Activated naive CD8-positive, alpha-beta T cell treated with anti-CD3 and anti-CD28 coated beads for 36 hours (primary cell): Measurements from ENCODE around the gene PLA2G4F. TPM values are rescaled to one million over a fixed set of nuclear protein-coding genes. Genes with fewer than 3 reads are reported as not detected.

Experiments used
- DNase-seq: peaks from one replicate; pipeline ENCODE4 v3.0.0; 2021
- H3K27ac Mint-ChIP-seq: one replicate; pipeline ENCODE4 v1.8.0; 2022; ENCODE audit warnings: mild to moderate bottlenecking, moderate library complexity, mixed read lengths
- H3K27me3 Mint-ChIP-seq: one replicate; pipeline ENCODE4 v1.8.0; 2022; ENCODE audit warnings: mild to moderate bottlenecking, mixed read lengths
- H3K36me3 Mint-ChIP-seq: one replicate; pipeline ENCODE4 v1.8.0; 2021; ENCODE audit warnings: mild to moderate bottlenecking, mixed read lengths
- H3K4me1 Mint-ChIP-seq: one replicate; pipeline ENCODE4 v1.8.0; 2021; ENCODE audit warnings: mixed read lengths
- H3K4me3 Mint-ChIP-seq: one replicate; pipeline ENCODE4 v1.8.0; 2022; ENCODE audit warnings: mild to moderate bottlenecking, moderate library complexity, mixed read lengths
- H3K9me3 Mint-ChIP-seq: one replicate; pipeline ENCODE4 v1.8.0; 2022; ENCODE audit warnings: mixed read lengths
- total RNA-seq, 2 experiments: library from RNA; stranded (reverse); gene quantifications; one replicate each; pipeline ENCODE4 v1.2.3, GENCODE V29; 2021

The PLA2G4F gene
- total RNA-seq, 2 experiments from 2014 or later, result not detected

DNA sequence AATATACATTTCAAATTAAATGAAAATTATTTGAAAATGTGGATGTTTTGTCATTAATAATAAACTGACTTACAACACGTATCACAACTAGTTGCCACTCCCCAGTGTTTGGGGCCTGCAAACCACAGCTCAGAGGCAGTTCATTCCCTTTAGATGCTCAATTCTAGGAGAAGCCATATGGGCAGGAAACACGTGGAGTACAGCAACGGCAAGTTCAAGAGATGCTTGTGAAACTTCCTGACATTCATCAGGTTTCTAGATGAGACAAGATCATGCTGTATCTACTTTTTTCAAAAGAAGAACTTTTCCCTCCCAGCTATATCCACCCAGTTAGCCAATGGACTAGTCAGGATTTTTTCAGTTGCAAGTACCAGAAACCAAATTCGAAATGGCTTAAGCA is 44.5 kb downstream of the PLA2G4F start:
- DNase-seq, result no peak
- no peaks in the 10 kb centered on the region for H3K4me1 Mint-ChIP-seq
- peaks cover 33% of the 10 kb centered on the region for H3K27me3 Mint-ChIP-seq
- peaks cover 5% of the 10 kb centered on the region for H3K36me3 Mint-ChIP-seq
- no peak overlapping the region for H3K27ac Mint-ChIP-seq
- no peak overlapping the region for H3K4me3 Mint-ChIP-seq
- H3K9me3 Mint-ChIP-seq, result peaks cover 8% of the 10 kb centered on the region

DNA sequence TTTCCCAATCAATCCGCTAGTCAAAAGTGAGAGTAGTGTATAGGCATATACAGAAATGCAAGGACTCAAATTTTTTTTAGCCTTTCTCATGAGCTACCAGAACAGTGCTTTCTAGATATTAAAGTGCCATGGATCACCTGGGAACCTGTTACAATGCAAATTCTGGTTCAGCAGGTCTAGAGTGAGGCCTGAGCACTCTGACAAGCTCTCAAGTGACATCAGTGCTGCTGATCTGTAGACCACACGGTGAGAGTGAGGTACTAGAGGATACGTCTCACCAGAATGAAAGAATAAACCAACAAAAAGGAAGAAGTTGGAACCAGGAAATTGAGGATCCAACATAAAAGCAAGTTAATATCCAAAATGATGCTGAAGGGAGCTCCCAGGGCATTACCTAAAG is 46.1 kb downstream of the PLA2G4F start:
- Mint-ChIP-seq H3K27ac (no peak overlapping the region), H3K36me3 (peaks cover 3% of the 10 kb centered on the region), H3K27me3 (peaks cover 37% of the 10 kb centered on the region), H3K4me1 (no peaks in the 10 kb centered on the region), H3K9me3 (peaks cover 4% of the 10 kb centered on the region), H3K4me3 (no peak overlapping the region)
- DNase-seq, result no peak

DNA sequence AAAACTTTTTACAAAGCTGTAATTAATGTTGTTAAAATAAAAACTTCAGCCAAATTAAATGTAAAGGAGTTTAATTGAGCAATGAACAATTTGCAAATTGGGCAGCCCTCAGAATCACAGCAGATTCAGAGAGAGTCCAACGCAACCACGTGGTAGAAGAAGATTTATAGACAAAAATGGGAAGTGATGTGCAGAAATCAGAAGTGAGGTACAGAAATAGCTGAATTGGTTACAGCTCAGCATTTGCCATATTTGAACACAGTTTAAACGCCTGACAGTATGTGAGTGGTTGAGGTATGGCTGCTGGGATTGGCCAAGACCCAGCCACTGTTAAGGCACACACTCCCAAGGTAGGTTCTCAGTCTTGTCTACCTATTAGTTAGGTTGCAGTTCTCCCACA is 47.6 kb downstream of the PLA2G4F start:
- DNase-seq, result no peak
- peaks cover 33% of the 10 kb centered on the region for H3K27me3 Mint-ChIP-seq

DNA sequence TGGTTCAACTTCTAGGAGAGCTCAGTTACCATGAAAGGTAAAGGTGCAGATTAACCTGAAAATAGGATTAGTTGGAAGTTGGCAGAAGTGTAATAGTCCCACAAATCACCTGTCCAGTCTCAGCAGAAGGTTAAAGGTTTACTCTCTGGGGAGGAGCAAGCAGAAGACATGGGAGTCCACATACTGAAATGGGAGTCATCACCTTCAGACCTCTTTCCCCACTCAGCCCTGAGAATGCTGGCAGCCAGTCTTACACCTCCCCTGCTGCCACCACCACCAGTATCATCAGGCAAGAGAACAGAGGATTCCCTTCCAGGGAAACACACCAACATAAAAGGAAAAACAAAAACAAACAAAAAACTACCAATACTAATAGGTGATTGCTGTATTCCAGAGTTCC is 48.2 kb downstream of the PLA2G4F start:
- Mint-ChIP-seq H3K9me3 (peaks cover 4% of the 10 kb centered on the region), H3K4me3 (no peak overlapping the region), H3K4me1 (no peaks in the 10 kb centered on the region), H3K27ac (no peak overlapping the region), H3K27me3 (peaks cover 28% of the 10 kb centered on the region), H3K36me3 (peaks cover 3% of the 10 kb centered on the region)
- no peak for DNase-seq

More for the DNA sequence above, 47.6 kb downstream of the PLA2G4F start:
- H3K4me1 Mint-ChIP-seq, result no peaks in the 10 kb centered on the region
- H3K36me3 Mint-ChIP-seq, result peaks cover 3% of the 10 kb centered on the region
- no peak overlapping the region for H3K27ac Mint-ChIP-seq
- H3K4me3 Mint-ChIP-seq, result no peak overlapping the region
- peaks cover 4% of the 10 kb centered on the region for H3K9me3 Mint-ChIP-seq

DNA sequence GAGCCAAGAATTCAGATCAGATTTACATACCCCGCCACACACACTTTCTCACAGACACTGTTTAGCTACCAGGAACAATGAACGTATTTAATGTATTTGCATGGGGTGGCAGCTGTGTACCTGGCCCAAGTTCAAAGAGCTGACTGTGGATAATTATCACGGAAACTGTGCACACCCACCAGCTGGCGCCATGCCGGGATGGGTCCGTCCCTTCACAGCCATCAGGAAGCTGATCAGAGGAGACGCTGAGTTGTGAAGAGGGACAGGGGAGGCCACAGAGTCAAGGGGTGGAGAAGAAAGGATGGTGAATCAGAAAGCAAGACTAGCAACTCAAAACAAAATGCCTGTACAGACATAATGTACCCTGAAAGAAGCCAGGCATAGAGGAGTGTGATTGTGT is 49.0 kb downstream of the PLA2G4F start:
- H3K4me3 Mint-ChIP-seq, result no peak overlapping the region

DNA sequence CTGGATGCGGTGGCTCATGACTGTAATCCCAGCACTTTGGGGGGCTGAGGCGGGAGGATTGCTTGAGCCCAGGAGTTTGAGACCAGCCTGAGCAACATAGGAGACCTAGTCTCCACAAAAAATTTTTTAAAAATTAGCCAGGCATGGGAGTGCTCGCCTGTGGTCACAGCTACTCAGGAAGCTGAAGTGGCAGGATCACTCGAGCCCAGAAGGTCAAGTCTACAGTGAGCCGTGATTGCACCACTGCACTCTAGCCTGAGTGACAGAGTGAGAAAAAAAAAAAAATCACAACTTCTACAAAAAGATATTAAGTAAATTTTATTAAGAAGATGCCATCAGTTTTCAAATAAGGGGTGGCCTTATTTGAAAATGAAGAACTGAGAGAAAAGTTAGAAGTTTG is 50.1 kb downstream of the PLA2G4F start:
- Mint-ChIP-seq H3K4me3 (no peak overlapping the region), H3K36me3 (no peaks in the 10 kb centered on the region), H3K4me1 (peaks cover 2% of the 10 kb centered on the region), H3K9me3 (no peaks in the 10 kb centered on the region), H3K27ac (no peak overlapping the region), H3K27me3 (peaks cover 28% of the 10 kb centered on the region)
- DNase-seq, result no peak

More for the DNA sequence above, 49.0 kb downstream of the PLA2G4F start:
- H3K27ac Mint-ChIP-seq, result no peak overlapping the region
- H3K9me3 Mint-ChIP-seq, result peaks cover 1% of the 10 kb centered on the region
- no peak for DNase-seq
- H3K36me3 Mint-ChIP-seq, result no peaks in the 10 kb centered on the region
- peaks cover 2% of the 10 kb centered on the region for H3K4me1 Mint-ChIP-seq
- H3K27me3 Mint-ChIP-seq, result peaks cover 28% of the 10 kb centered on the region

DNA sequence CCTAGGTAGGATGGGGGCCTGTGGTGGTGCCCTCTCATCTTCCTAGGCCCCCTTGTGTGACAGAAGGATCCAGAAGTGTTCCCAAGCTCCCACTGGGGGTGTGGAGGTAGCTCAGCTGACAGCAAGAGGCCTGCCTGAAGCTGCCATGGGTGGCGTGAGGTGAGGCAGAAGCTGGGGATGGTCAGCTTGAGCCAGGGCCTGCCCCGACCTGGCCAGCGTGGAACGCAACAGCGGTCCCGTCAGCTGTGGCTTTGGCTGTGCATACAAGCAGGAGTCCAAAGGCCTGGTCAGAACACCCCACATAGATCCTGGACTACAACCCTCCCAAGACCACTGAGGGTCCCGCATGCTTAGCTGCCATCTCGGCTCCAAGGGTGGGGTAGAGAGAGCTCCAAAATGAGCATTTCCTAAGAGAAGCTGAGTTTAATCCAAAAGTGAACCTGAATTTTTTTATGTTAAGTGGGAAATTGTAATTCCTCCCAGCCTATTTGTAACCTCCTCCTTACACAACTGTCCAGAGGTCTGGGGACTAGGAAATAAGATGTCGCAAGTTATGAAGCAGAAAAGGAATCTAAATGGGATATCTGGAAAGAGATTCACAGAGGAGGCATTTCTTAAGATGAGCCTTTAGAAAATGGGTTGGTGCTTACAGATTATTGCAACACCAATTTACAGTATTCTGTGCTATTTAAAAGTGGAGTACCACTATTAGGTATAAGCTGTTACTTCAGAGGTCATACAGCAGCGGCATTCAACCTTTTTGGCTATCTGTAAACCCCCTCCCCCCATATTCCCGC is 52.1 kb downstream of the PLA2G4F start:
- Mint-ChIP-seq H3K4me3 (no peak overlapping the region), H3K27ac (no peak overlapping the region), H3K27me3 (peaks cover 19% of the 10 kb centered on the region), H3K9me3 (no peaks in the 10 kb centered on the region), H3K36me3 (no peaks in the 10 kb centered on the region), H3K4me1 (peaks cover 2% of the 10 kb centered on the region)
- DNase-seq, result no peak

DNA sequence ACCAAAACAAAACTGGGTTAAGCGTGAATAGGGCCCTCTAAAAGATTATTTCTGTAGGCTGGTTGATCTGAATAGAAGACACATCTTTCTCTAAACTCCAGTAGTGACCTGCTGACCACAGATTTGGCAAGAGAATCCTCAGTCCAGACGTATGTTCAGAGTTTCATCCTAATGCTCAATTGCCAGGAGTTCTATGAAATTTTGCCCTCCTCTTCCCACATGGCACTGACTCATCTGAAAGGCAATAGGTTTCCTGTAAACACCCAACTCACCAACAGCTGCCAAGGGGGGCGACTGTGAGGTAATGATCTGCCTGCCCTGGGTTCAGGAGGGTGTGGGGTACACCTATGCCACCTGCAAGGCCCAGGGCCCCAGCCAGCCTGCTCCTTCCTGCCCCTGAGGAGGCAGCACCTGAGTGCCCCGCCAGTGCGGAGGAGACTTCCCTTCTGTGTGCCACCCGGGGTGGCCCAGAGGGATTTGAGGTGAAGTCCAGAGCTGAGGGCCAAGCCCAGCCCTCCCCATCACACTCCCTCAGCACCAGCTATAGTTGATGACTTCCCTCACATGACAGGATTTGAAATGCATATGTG is 53.7 kb downstream of the PLA2G4F start:
- no peak overlapping the region for H3K27ac Mint-ChIP-seq
- no peak overlapping the region for H3K4me3 Mint-ChIP-seq
- DNase-seq, result no peak
- H3K27me3 Mint-ChIP-seq, result peaks cover 11% of the 10 kb centered on the region
- H3K36me3 Mint-ChIP-seq, result no peaks in the 10 kb centered on the region
- H3K4me1 Mint-ChIP-seq, result peaks cover 2% of the 10 kb centered on the region
- H3K9me3 Mint-ChIP-seq, result no peaks in the 10 kb centered on the region

DNA sequence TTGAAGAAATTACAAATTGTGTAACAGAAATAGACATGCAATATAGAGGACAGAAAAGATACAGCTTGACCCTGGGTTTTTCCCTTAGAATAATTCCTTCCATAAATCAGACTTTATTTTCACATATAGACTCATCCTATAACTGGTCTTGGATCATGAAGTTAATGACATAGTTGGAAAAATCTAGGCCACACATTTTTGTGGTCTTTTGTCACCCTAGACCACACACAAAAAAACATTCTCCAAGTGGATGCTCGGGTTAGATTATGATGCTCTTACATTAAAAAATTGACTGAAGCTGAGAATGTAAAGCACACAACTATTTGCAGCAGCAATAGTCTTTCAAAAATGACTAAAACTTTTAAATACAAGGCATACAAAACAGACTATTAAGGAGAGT is 54.6 kb downstream of the PLA2G4F start:
- Mint-ChIP-seq H3K9me3 (no peaks in the 10 kb centered on the region), H3K4me1 (peaks cover 2% of the 10 kb centered on the region), H3K4me3 (no peak overlapping the region), H3K36me3 (no peaks in the 10 kb centered on the region), H3K27me3 (peaks cover 3% of the 10 kb centered on the region), H3K27ac (no peak overlapping the region)
- DNase-seq, result no peak

DNA sequence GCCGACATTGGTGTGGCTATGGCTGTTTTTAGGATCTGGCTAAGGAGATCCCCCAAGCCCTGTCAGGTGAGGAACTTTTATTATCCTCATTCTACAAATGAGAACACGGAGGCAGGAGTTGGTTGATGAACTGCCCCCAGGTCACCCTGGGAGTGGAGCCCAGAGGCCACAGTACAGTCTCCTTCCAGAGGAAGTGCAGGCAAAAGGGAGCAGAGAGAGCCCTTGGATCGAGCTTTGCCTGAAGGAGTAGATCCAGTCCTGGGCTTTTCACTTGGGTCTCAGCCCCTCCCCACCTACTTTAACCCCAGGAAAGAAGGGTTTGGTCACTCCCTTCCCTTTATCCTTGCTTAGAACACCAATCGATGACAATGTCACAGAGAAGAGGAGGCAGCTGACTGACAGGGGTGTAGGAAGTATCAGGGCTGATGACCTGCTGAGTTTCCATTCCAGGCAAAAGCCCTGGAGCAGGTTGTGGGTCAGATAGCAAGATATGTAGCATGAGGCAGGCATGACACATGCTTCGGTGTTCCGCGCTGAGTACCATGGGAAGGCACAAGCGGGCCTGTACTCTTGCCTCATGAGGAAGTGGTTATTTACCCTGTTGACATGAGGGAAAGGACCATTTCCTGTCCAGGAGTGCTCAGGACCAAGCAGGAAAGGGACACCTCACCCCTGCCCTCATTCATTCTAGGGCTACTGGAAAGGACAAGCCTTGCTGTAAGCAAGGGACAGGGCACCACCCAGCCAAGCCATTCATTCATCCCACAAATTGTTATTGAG is 56.2 kb downstream of the PLA2G4F start:
- H3K36me3 Mint-ChIP-seq, result no peaks in the 10 kb centered on the region
- peaks cover 2% of the 10 kb centered on the region for H3K4me1 Mint-ChIP-seq
- H3K27me3 Mint-ChIP-seq, result no peaks in the 10 kb centered on the region
- H3K27ac Mint-ChIP-seq, result no peak overlapping the region
- H3K4me3 Mint-ChIP-seq, result no peak overlapping the region
- DNase-seq, result no peak
- no peaks in the 10 kb centered on the region for H3K9me3 Mint-ChIP-seq

DNA sequence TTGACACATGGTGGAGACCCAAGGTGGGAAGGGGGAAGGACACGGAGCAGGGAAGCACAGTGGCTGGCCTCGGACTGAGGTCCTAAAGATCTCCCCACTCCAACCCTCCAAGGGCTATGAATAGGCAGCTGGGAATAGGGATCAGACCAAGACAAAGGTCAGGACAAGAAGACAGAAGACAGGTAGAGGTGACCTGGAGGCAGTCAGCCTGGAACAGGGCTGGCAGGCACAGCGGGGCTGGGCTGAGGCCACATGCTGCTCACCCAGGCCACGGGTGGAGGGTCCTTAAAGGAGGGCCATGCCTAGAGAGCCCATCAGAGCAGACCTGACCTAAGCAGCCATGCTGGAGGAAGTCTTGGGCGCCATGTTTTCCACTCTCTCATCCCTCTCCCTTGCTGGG is 59.4 kb downstream of the PLA2G4F start:
- H3K9me3 Mint-ChIP-seq, result no peaks in the 10 kb centered on the region
- no peak for DNase-seq
- no peaks in the 10 kb centered on the region for H3K36me3 Mint-ChIP-seq

DNA sequence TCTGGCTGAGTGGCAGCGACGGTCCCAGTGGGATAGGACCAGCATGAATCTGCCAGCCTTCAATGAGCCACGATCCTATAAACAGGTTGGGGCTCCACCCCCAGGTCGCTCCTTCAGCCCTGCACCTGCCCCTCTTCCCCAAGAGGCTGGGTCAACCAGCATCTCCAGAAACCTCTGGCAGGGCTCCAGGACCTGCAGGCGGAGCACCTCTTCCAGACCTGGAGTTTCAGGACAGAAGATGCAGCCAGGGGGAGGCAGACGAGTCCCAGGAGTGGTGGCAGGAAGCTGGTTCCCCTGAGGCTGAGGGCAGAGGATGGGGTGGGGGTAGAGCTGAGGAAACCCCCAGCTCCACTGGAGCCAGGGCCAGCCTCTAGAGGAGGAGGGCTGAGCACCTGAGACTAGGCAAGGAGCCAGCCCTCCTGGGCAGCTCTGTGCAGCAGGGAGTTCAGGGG is 61.9 kb downstream of the PLA2G4F start, which contains the start of gene PLA2G4D:
Gene PLA2G4D (minus strand): TSS at position 51 of the 452 bp plus-strand sequence. CDS start 103 bp downstream, outside the sequence.
- H3K9me3 Mint-ChIP-seq, result no peaks in the 10 kb centered on the region
- no peaks in the 10 kb centered on the region for H3K27me3 Mint-ChIP-seq
- DNase-seq, result no peak
- H3K4me3 Mint-ChIP-seq, result no peak within 1 kb of the TSS
- H3K27ac Mint-ChIP-seq, result no peak within 1 kb of the TSS
- no peaks in the 10 kb centered on the region for H3K4me1 Mint-ChIP-seq
- H3K36me3 Mint-ChIP-seq, result no peaks in the 10 kb centered on the region

More for the DNA sequence above, 59.4 kb downstream of the PLA2G4F start:
- Mint-ChIP-seq H3K27me3 (no peaks in the 10 kb centered on the region), H3K27ac (no peak overlapping the region), H3K4me1 (no peaks in the 10 kb centered on the region), H3K4me3 (no peak overlapping the region)

DNA sequence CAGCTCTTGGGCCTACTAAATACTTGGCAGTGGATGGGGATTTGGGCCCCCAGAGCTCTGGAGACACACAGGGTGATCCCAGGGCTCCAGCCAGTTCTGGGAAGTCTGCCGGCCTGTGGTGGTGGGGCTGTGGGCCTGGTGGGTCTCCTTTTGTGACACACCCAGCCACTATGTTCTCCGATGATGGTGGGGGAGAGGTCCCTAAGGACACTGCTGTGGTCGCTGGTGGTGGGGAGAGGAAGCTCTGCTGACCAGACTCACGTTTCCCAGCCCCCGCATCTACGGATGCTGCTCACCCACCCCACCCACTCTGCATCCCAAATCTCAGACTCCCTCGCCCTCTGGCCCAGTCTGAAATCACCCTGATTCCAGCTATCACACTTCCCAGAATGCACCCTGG is 62.5 kb downstream of the PLA2G4F start:
- Mint-ChIP-seq H3K36me3 (no peaks in the 10 kb centered on the region), H3K4me1 (no peaks in the 10 kb centered on the region), H3K27me3 (no peaks in the 10 kb centered on the region), H3K9me3 (no peaks in the 10 kb centered on the region), H3K27ac (no peak overlapping the region), H3K4me3 (no peak overlapping the region)
- no peak for DNase-seq

DNA sequence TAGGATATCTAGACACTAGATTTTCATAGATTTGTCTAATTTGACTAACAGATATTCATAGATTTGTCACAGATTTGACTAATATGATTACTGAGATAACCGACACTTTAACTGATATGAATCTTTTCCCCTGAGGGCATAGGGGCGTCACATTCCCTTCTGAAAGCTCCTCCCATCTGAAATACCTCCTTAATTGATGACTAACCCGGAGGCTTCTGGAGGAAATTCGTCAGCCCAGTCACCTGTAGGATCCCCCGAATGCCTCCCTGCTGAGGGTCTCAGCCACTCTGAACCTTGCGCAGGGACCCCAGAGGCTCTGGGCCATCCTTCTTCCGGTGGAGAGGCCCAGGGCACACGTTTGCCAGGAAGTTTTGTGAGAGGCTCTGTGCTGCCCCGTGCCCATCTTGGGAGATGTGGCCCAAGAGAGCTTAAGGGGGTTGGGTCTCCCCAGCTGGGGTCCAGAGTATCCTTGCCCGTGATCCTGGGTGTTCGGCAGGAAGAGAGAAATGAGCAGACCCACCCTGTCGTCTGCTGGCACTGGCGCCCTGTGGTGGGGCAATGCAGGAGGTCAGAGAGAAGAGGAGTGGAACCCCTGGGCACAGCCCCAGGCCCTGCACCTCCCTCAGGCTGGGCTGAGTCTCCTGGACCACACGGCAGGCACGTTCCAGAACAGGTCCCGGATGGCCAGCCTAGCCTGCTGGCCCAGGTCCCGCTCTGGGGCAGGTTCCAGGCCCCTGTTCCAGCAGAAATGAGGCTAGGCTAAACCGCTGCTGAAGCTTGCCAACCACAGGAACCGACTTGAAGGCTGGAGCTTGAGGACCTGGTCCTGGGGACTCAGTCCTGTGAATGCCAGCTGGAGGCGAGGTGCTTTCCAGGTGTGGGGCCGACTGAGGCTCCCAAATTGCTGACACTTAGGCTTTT is 63.8 kb downstream of the PLA2G4F start:
- no peak for DNase-seq
- no peaks in the 10 kb centered on the region for H3K27me3 Mint-ChIP-seq
- H3K27ac Mint-ChIP-seq, result no peak overlapping the region
- no peak overlapping the region for H3K4me3 Mint-ChIP-seq
- no peaks in the 10 kb centered on the region for H3K4me1 Mint-ChIP-seq
- H3K9me3 Mint-ChIP-seq, result no peaks in the 10 kb centered on the region
- no peaks in the 10 kb centered on the region for H3K36me3 Mint-ChIP-seq
